HFF-Myc (cell line): ENCODE measurements around the gene AFAP1.

Experiments
- DNase-seq: peaks from one replicate; pipeline ENCODE4 v3.0.0-alpha.2; 2011; ENCODE audit warnings: low read depth; ENCODE audit errors: extremely low read depth
- H3K4me3 ChIP-seq: replicated peaks from 2 replicates; pipeline ENCODE4 v1.5.1; 2011; ENCODE audit warnings: low read depth, mild to moderate bottlenecking, control low read depth, low read length
- CTCF ChIP-seq: IDR thresholded peaks from 2 replicates; pipeline ENCODE4 v1.5.1; 2012; ENCODE audit warnings: mild to moderate bottlenecking, low read depth, low read length, control low read depth; ENCODE audit errors: missing control alignments

The AFAP1 gene

GRCh38 chr4:7984286-7984925 lies 44.7 kb upstream of the AFAP1 start:
- H3K4me3 ChIP-seq = no peak overlapping the region
- TF ChIP-seq CTCF = no peak
- no peak for DNase-seq

- H3K4me3 ChIP-seq = no peak overlapping the region
- TF ChIP-seq CTCF = no peak
- DNase-seq = no peak
Measured at GRCh38 chr4:7983296-7983695, 43.6 kb upstream of the AFAP1 start.

GRCh38 chr4:7981738-7982394 lies 42.2 kb upstream of the AFAP1 start:
- DNase-seq = no peak
- no peak for TF ChIP-seq CTCF
- H3K4me3 ChIP-seq = no peak overlapping the region

GRCh38 chr4:7980036-7980435 lies 40.4 kb upstream of the AFAP1 start:
- H3K4me3 ChIP-seq = no peak overlapping the region
- TF ChIP-seq CTCF = no peak
- no peak for DNase-seq

GRCh38 chr4:7979652-7979968 lies 39.9 kb upstream of the AFAP1 start:
- TF ChIP-seq CTCF = no peak
- H3K4me3 ChIP-seq = no peak overlapping the region
- no peak for DNase-seq

- H3K4me3 ChIP-seq = no peak overlapping the region
- DNase-seq = no peak
Measured at GRCh38 chr4:7978907-7979651, 39.4 kb upstream of the AFAP1 start.

More at GRCh38 chr4:7978907-7979651, 39.4 kb upstream of the AFAP1 start:
- no peak for TF ChIP-seq CTCF
